Brain microvascular endothelial cell (primary cell): ENCODE data around the gene PIK3C2G.

Experiments
- DNase-seq: peaks from one replicate; pipeline ENCODE4 v3.0.0-alpha.2; 2020
- H3K27ac ChIP-seq: fragments of 250-450 bp; sonication (Bioruptor Pico); 2 replicates; pipeline ENCODE4 v1.5.1; 2020; ENCODE audit warnings: mild to moderate bottlenecking, moderate library complexity
- H3K27me3 ChIP-seq: fragments of 250-450 bp; sonication (Bioruptor Pico); replicated peaks from 2 replicates; pipeline ENCODE4 v1.5.1; 2020; ENCODE audit warnings: mild to moderate bottlenecking
- H3K36me3 ChIP-seq: fragments of 250-450 bp; sonication (Bioruptor Pico); replicated peaks from 2 replicates; pipeline ENCODE4 v1.5.1; 2020; ENCODE audit warnings: mild to moderate bottlenecking
- H3K4me3 ChIP-seq: 2 replicates; pipeline ENCODE4 v1.5.1; 2011; ENCODE audit warnings: low read depth, mild to moderate bottlenecking, control low read depth, low read length, moderate library complexity
- CTCF ChIP-seq: IDR thresholded peaks from 2 replicates; pipeline ENCODE4 v1.5.1; 2011; ENCODE audit warnings: low read depth, mild to moderate bottlenecking, moderate library complexity, low read length, control low read depth, inconsistent platforms; ENCODE audit errors: missing control alignments
- in situ Hi-C: cut with HindIII; loops from 2 replicates; pipeline ENCODE4 v1.10.0; 2017; ENCODE audit warnings: low sequenced_read_pairs, low pct_ligation_motif_present

Gene PIK3C2G

GRCh38 chr12:18653465-18653864 lies 392.1 kb downstream of the PIK3C2G start:
- Histone ChIP-seq H3K27ac (no peak overlapping the region), H3K27me3 (no peaks in the 10 kb centered on the region), H3K4me3 (no peak overlapping the region), H3K36me3 (no peaks in the 10 kb centered on the region)
- no peak for DNase-seq
- in situ Hi-C loops = no loop called here
- TF ChIP-seq CTCF = no peak

DNA sequence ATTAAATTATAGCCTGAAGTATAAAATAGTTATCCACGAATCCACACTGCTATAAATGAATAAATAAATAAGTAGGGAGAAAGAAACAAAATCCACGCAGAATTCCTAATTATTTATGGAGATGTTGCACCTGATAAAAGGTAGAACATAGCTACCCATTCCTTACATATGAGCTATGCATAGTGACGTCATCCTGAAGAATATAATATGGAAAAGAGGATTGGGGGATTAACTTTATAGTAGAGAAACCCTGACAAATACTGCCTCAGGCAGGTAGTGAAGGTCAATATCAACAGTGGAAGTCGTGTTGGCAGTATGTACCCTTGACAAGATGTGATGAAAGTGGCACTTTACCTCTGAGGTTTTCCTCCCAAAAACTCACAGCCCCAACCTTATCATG lies 394.0 kb downstream of the PIK3C2G start:
- Histone ChIP-seq H3K36me3 (no peaks in the 10 kb centered on the region), H3K27ac (no peak overlapping the region), H3K4me3 (no peak overlapping the region), H3K27me3 (no peaks in the 10 kb centered on the region)
- in situ Hi-C loops = no loop called here
- no peak for DNase-seq
- TF ChIP-seq CTCF = no peak

DNA sequence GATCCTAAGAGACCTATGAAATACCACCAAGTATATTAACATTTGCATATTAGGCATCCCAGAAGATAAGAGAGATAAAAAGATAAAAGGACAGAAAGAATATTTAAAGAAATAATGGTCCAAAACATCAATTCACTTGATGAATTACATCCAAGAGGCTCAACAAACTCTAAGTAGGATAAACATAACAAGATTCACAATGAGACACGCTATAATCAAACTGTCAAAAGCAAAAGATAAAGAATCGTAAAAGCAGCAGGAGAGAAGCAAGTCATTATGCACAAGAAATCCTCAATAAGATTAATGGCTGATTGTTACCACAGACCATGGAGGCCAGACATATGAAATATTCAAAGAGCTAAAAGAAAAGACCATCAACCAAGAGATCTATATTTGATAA lies 396.9 kb downstream of the PIK3C2G start:
- TF ChIP-seq CTCF = no peak
- in situ Hi-C loops = no loop called here
- Histone ChIP-seq H3K4me3 (no peak overlapping the region), H3K27ac (no peak overlapping the region), H3K36me3 (no peaks in the 10 kb centered on the region), H3K27me3 (no peaks in the 10 kb centered on the region)
- no peak for DNase-seq

GRCh38 chr12:18658829-18659228 lies 397.5 kb downstream of the PIK3C2G start:
- no peak overlapping the region for H3K4me3 ChIP-seq
- no peak for TF ChIP-seq CTCF
- in situ Hi-C loops = no loop called here
- H3K27ac ChIP-seq = no peak overlapping the region
- DNase-seq = no peak
- H3K27me3 ChIP-seq = no peaks in the 10 kb centered on the region
- no peaks in the 10 kb centered on the region for H3K36me3 ChIP-seq

- in situ Hi-C loops = no loop called here
- Histone ChIP-seq H3K36me3 (no peaks in the 10 kb centered on the region), H3K27ac (no peak overlapping the region), H3K27me3 (no peaks in the 10 kb centered on the region), H3K4me3 (no peak overlapping the region)
- TF ChIP-seq CTCF = no peak
- no peak for DNase-seq
These were observed 414.8 kb downstream of the PIK3C2G start for GRCh38 chr12:18676141-18676540.

DNA sequence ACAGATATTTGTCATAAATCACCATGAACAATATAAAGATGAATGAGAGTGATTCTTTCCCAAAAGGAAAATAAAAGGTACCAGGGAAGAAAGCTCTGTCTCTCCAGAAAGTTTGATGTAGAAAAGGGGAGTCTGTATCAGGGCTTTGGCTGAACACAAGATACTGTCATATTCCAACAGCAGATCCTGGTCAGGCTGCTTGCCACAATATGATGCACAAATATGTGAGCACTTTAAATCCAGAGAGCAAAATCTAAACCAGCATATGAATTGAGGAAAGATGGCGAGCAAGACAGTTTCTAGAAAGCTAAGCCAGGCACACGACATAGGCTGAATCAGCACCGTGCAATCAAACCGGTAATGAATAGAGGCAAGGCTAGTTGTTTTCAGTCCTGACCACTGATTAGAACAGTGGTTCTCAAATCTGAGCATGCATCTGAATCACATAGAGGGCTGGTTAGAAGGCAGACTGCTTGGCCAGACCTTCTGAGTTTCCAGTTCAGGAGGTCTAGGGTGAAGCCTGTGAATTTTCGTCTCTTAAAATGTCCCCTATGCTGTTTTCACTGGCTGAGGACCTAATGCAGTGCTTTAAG lies 415.8 kb downstream of the PIK3C2G start:
- in situ Hi-C loops = no loop called here
- Histone ChIP-seq H3K4me3 (no peak overlapping the region), H3K27me3 (no peaks in the 10 kb centered on the region), H3K36me3 (no peaks in the 10 kb centered on the region), H3K27ac (no peak overlapping the region)
- no peak for TF ChIP-seq CTCF
- no peak for DNase-seq
